ENCODE data around the gene RAP1GAP2. TPM values are rescaled to one million over a fixed set of nuclear protein-coding genes. Genes with fewer than 3 reads are reported as not detected.
"Not testable (repeated sequence)": the region's sequence is repeated elsewhere in the genome, so short reads cannot be mapped to it uniquely, and the experiment has no call there.

RAP1GAP2 gene
- polyA plus RNA-seq, 1 donor from 2014 or later = 3.9 TPM

- not testable (repeated sequence) for H3K36me3 Mint-ChIP-seq, H3K4me1 Mint-ChIP-seq, H3K4me3 Mint-ChIP-seq, H3K9me3 Mint-ChIP-seq, H3K27me3 Mint-ChIP-seq, H3K27ac Mint-ChIP-seq
These were observed 266.7 kb downstream of the RAP1GAP2 start for GRCh38 chr17:3062824-3063377.

- H3K4me1 Mint-ChIP-seq, H3K27me3 Mint-ChIP-seq, H3K27ac Mint-ChIP-seq, H3K9me3 Mint-ChIP-seq, H3K36me3 Mint-ChIP-seq, H3K4me3 Mint-ChIP-seq: not testable (repeated sequence)
These were observed 267.3 kb downstream of the RAP1GAP2 start, which contains the start of gene OR1D5 for GRCh38 chr17:3063507-3063906. Gene OR1D5, minus strand, starts transcription at chr17:3063607. Its CDS starts 0 bp downstream, at chr17:3063607.

- not testable (repeated sequence) for H3K36me3 Mint-ChIP-seq, H3K27ac Mint-ChIP-seq, H3K9me3 Mint-ChIP-seq, H3K4me1 Mint-ChIP-seq, H3K4me3 Mint-ChIP-seq, H3K27me3 Mint-ChIP-seq
These were observed 269.0 kb downstream of the RAP1GAP2 start for GRCh38 chr17:3065192-3065591.

- H3K27ac Mint-ChIP-seq, H3K4me3 Mint-ChIP-seq, H3K36me3 Mint-ChIP-seq, H3K4me1 Mint-ChIP-seq, H3K9me3 Mint-ChIP-seq, H3K27me3 Mint-ChIP-seq: not testable (repeated sequence)
These were observed 277.6 kb downstream of the RAP1GAP2 start for GRCh38 chr17:3073850-3074249.

Other genes starting within 250 kb of the RAP1GAP2 start
- gene PAFAH1B1, start 202.8 kb upstream of the RAP1GAP2 start, polyA plus RNA-seq = 17.8 TPM
- 19.7 TPM for gene CLUH, start 84.7 kb upstream of the RAP1GAP2 start, polyA plus RNA-seq
- gene CCDC92B, start 46.8 kb upstream of the RAP1GAP2 start, polyA plus RNA-seq = not detected